Stimulated activated CD4-positive, alpha-beta T cell treated with anti-CD3 and anti-CD28 coated beads, Interleukin-1b, Interleukin-23, amount 100 ng/mL, for 48 hours (primary cell): ENCODE measurements around the gene S100PBP.
"Not testable (repeated sequence)": the region's sequence is repeated elsewhere in the genome, so short reads cannot be mapped to it uniquely, and the experiment has no call there.

Experiments
- DNase-seq: peaks from one replicate; pipeline ENCODE4 v3.0.0-alpha.2; 2020

Gene S100PBP

DNA sequence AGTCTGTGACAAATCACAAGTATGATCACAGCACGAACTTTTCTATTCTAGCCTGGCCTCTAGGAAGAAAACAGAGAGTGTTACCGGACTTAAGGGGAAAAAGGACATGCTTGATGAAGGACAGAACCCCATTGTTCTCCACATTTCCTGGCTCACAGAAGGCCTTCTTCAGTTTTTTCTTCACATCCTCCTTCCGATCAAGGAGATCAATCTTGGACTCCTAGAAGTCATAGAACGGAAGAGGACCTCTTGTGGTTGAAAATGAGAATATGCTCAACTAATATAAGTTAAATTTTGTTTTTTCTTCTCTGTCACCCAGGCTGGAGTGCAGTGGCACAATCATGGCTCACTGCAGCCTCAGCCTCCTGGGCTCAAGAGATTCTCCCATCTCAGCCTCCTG lies 30.6 kb upstream of the S100PBP start:
- DNase-seq, result no peak

DNA sequence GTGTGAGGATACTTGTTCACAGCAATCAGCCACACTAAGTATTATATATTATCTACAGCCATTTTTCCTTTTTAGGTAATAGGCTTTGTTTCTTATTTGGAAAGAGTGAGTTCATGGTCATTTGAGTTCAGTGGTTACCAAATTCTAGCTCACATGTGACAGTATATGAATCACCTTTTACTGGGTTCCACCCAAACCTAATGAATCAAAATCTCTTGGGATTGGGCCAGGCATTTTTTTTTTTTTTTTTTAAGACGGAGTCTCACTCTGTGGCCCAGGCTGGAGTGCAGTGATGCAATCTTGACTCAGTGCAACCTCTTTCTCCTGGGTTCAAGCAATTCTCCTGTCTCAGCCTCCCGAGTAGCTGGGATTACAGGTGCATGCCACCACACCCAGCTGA lies 28.1 kb upstream of the S100PBP start:
- DNase-seq, result not testable (repeated sequence)

DNA sequence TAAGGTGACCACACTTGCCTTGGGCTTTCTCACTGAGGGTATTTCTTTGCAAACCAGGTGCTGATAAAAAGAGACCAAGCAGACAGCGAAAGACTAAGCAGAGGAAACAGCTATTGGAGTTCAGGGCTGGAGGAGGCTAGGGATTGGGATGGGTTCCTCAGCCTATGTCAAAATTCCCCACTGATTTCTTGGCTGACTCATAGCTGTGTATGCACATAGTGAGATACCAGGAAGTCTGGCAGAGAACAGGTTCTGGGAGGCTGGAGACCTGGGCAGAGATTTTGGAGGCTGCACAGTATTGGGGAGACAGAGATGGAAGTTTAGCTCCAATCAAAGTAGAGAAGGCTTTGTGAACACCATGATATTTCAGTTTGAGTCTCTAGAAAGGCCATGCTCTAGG lies 25.6 kb upstream of the S100PBP start:
- no peak for DNase-seq

DNA sequence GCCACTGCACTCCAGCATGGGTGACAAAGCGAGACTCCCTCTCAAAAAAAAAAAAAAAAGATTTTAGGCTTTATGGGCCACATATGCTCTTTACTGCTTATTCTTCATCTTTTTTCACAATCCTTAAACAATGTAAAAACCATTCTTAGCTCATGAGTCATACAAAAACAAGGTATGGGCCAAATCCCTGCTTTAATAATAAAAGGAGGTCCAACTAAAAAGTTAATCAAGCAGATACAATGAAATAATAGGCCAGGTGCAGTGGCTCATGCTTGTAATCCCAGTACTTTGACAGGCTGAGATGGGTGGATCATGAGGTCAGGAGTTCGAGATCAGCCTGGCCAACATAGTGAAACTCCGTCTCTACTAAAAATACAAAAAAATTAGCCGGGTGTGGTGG lies 21.7 kb upstream of the S100PBP start:
- not testable (repeated sequence) for DNase-seq

DNA sequence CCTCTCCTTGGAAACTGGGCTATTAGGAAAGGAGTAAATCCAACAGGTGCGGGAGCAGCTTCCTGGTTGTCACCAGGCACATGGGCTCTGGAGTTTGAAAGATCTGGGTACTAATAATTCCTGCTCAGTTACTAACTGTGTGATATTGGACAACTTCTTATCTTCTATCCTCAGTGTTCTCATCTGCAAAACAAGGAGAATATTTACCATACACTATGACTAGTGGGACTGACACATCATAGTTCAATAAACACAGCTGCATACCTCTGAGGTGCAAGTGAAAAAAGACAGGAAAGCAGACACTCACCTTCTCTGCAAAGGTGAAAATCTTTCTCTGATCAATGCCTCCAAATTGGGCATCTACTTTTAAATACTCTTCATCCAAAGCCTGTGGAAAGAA lies 20.0 kb upstream of the S100PBP start:
- no peak for DNase-seq

DNA sequence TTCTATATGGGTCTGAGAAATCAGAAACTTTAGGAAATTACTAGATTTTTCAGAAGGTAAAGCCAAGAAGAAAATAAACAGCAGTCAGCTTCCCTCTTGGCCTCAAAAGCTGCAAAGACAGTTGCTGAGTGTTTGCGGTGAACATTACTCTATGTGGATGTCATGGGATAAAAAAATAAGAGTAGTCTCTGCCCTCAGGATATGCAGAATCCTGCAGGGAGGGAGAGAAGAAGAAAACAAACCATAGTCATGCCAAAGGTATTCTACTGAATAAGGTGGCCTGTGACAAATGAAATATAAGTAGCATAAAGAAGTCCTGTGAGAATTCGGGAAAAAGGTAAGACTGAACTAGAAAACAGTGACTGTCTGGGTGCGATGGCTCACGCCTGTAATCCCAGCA lies 19.3 kb upstream of the S100PBP start:
- DNase-seq, result no peak

DNA sequence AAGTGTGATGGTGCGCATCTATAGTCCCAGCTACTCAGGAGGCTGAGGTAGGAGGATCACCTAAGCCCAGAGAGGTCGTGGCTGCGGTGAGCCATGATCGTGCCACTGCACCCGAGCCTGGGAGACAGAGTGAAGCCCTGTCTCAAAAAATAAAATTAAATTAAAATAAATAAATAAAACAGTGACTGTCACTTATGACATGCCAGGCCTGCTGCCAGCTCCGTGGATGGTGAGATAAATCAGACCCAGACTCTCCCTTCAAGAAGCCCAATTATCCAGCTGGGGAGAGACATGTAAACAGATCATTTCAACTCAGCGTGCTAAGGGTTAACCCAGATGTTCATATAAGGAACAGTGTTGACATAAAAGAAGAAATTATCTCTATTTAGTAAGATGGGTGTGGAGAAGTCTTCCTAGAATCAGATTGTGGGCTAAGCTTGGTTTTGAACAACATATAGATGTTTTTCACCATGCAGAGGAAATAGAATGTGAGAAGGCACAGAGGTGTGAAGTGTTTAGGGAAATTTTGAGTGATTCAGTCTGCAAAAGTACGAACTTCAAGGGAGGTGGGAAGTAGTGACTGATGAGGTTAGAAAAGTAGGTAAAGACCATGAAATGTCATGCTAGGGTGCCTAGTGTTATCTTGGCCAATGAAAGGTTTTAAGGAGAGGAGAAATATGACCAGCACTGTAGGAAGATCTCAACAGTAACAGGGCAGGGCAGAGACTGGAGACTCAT lies 18.6 kb upstream of the S100PBP start:
- no peak for DNase-seq

DNA sequence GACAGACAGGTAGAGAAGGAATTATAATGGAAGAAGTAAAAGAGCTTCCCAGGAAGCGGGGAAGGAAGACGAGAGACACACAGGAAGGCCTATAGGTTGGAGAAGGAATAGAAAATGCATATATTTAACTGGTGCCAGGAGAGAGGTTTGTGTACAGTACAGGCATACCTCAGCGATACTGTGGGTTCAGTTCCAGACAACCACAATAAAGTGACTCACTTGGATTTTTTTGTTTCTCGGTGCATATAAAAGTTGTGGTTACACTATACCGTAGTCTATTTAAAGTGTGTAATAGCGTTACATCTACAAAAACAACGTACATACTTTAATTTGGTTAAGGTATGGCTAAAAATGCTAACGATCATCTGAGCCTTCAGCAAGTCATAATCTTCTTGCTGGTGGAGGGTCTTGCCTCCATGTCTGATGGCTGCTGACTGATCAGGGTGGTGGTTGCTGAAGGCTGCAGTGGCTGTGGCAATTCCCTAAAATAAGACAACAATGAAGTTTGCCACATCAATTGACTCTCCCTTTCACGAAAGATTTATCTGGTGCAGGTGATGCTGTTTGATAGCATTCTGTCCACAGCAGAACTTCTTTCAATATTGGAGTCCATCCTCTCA lies 16.2 kb upstream of the S100PBP start:
- DNase-seq, result peak; percentile 53

DNA sequence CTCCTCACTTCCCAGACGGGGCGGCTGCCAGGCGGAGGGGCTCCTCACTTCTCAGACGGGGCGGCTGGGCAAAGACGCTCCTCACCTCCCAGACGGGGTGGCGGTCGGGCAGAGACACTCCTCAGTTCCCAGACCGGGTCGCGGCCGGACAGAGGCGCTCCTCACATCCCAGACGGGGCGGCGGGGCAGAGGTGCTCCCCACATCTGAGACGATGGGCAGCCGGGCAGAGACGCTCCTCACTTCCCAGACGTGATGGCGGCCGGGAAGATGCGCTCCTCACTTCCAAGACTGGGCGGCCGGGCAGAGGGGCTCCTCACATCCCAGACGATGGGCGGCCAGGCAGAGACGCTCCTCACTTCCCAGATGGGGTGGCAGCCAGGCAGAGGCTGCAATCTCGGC lies 13.0 kb upstream of the S100PBP start:
- DNase-seq, result not testable (repeated sequence)

DNA sequence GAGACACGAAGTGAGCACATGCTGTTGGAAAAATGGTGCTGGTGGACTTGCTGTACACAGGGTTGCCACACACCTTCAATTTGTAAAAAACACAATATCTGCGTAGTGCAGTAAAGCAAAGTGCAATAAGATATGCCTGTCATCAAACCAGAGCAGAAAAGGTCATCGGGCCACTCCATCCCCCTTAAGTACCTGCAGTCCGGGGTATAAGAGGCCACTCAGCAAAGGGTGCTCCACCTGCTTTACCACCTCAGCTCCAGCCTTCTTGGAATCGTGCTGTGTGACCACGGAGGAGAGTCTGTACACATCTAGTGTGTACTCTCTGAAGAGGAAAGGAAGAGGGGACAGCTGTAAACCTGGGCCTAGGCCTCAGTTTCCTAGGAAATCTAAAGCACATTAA lies 11.2 kb upstream of the S100PBP start:
- DNase-seq, result no peak

DNA sequence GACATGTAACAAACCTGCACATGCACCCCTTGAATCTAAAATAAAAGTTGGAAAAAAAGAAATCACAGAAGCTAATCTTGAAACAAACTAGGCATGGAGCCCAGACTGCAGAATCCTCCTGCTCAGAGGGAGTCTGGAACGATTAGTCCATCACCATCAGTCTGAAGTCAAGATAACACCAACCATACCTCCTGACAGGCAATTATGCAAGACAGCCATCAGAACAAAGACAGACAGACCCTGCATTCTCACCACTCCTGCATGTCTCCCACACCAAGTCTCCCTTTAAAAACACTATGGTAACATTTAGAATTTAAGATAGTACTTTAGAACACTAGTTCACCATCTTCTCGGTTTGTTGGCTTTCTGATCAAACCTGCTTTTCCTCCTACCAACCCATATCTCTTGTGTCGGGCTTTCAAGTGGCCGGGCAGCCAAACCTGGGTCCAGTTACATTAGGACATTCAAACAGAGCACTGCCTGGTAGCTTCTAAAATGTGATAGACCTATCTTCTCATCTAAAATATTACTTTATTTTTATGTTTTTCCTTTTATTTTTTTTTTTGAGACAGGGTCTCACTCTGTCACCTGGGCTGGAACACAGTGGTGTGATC lies 10.4 kb upstream of the S100PBP start:
- DNase-seq, result no peak

DNA sequence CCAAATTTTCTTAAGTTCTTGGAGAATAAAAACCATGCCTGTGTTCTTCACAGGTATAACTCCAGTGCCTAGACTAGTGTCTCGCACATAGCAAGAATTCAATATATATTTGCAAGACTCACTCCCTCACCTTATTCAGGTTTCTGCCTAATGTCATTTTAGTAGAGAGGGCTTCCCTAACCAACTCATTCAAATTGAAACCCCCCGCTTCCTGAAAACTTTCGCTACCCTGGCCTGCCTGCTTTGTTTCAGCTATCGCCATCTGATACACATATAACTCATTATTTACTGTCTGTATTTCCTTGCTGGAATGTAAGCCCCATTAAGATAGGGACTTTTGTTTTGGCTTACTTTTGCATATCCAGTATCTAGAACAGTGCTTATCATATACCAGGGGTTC lies 8.9 kb upstream of the S100PBP start:
- DNase-seq, result no peak

DNA sequence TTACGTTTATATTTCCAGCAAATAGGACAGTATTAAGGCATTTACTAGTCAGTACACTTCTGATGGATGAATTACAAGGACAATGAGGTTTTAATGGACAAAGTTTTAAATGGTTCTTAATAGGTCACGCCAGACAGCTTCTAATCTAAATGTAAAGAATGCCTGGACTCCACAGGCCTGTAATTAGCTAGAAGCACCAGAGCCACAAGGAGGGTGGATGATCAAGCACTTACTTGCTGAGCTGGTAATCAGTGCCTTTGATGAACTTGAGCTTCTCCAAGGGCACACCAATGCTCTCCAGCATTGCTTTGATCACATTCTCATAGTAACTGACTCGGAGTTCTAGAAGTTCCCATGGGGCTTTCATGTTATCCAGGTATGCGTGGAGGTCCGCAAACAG lies 7.1 kb upstream of the S100PBP start:
- DNase-seq, result no peak

DNA sequence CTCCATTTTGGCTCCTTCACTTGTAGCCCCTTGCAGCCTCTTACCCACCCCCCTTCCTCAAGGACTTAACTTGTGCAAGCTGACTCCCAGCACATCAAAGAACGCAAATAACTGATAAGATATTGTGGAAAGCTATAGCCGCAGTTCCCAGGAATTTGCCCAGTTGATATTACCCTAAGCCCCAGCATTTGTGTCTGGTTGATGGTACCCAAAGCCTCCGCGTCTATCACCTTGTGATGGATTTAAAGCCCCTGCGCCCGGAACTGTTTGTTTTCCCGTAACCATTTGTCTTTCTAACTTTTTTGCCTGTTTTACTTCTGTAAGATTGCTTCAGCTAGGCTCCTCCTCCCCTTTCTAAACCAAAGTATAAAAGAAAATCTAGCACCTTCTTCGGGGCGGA lies 6.2 kb upstream of the S100PBP start:
- DNase-seq, result no peak

DNA sequence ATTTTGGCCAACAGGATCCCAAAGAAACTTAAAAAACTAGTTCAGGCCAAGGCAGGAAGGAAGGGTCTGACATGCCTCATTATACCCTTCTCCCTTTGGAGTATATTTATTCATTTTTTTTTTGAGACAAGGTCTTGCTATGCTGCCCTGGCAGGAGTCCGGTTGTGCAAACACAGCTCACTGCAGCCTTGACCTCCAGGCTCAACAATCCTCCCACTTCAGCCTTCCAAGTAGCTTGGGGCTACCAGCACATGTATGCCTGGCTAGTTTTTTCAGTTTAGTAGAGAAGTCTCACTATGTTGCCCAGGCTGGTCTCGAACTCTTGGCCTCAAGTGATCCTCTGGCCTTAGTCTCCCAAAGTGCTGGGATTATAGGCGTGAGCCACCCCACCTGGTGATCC lies 5.5 kb upstream of the S100PBP start:
- no peak for DNase-seq

DNA sequence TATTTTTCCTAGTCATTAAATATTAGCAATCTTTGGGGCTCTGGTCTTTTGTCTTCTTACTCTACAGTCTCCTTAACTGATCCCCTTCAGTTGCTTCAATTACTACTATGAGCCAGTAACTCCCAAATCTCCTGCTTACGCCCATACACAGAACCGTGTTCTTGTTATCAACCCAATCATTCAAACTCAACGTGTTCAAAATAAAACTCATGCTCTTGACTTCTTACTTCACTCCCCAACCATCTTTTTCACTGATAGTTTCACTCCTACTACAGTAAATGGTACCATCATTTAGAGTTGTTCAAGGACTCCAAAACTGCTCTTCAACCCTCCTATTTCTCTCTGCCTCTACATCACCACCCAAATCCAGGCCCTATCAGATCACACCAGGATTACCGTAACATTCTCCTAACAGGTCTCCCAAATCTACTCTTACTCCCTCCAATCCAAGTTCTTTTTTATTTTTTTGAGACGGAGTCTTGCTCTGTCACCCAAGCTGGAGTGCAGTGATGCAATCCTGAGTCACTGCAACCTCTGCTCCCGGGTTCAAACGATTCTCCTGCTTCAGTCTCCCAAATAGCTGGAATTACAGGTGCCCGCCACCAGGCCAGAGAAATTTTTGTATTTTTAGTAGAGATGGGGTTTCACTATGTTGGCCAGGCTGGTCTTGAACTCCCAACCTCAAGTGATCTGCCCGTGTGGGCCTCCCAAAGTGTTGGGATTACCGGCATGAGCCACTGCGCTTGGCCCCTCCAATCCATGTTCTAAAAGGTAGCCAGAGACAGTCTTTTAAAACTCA lies 3.3 kb upstream of the S100PBP start:
- DNase-seq, result no peak

DNA sequence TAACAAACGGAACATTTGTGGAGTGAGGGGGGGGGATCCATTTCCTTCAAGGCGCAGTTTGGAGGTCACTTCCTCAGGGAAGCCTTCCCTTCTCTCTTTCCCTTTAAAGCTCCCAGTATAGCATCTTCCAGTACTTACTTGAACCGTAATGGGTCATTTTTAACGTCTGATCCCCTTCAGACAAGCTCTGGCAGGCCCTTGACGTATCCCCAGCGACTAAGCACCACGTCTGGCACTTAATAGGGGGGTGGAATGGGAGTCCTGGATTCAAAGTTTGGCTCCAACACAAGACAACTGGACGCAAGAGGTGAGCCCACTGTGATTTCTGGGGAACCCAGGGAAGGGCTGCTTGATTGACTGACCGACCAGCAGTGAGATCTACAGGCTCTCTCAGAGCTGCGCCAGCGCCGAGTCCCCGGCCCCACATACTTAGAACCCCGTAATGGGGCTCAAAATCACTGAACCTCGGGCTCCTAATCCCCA lies 736 bp upstream of the S100PBP start:
- DNase-seq, result no peak

DNA sequence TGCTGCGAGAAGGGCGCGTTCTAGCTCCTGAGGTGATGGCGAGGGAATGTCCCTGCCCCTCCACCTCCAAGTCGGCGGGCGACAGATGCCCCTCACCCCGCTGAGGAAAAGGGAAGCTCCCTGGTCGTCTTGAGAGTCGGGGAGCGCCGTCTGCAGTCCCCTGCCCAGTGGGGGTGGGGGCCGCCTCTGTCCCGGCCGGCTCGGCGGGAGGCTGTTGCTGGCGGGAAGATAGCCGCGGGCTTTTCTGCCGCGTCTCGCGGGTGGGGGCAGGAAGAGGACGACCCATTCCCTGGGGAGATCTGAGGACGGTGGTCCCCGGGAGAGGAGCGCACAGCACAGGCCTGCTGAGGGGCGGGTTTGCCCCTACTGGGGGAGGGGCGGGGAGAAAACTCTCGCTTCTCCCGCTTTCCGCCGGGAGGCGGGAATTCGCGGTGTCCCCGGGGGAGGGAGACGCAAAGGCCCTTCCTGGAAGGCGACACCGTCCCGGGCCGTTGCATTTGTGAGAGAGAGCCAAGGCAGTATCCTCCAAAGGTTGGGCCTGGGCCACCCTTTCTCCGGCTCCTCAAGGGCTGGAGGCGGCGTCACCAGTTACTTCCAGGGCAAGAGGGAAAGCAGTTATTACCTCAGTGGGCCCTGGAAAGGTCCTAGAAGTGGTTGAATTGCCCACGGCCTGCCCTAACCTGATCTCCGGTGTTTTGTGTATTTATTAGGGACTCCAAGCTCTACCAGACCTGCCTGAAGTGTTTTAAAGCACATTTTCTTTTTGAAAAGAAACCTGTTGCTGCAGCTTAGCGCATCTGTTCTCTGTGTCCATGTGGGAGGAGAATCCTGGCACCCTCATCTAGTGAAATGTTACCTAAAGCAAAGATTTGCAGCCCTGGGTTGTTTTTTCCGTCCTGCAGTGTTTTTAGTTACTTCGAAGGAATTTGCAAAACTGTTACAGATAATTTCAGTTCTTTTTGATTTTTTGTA lies 648 bp downstream of the S100PBP start:
- peak; percentile 34 for DNase-seq

DNA sequence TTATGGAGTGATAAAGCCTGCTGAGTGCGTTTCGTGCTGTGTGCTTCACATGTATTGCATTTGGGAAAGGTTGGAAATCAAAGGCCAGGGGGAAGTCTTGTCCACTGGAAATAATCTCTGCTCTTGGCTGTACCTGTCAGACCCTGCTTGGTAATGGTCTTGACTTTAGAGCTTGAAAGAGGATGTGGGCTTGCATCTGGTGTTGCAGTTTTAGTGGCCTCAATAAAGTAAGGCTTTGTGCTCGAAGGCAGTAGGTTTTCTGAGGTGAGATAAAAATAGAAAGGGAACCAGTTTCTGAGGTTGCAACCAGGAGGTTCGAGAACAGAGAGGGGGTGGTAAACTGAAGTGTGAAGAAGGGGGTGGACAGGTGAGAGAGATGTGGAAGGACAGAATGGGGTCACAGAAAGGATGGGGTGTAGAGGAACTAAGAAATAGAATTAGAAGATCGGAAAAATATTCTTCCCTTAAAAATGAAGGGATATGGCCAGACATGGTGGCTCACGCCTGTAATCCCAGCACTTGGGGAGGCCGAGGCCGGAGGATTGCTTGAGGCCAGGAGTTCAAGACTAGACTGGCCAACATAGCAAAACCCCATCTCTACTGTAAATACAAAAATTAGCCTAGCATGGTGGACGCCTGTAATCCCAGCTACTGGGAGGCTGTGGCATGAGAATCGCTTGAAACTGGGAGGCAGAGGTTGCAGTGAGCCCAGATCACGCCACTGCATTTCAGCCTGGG lies 1.5 kb downstream of the S100PBP start:
- no peak for DNase-seq

DNA sequence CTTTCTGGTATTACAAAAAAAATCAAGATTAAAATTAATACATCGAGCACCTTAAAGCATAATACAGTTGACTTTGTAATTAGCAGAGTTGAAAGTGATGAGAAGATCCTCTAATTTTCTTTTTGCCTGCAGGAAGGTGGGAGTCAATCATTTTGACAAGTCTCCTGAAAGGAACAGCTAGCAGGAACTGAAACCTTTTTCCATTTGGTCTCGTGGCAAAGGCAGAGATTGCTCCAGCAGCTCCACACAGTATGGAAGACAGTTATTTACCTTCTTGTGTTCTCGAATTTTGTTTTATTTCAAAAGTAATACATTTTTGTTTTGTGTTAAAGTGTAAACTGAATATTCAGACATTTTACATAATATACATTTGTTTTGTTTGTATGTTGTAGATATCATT lies 7.7 kb downstream of the S100PBP start:
- DNase-seq, result no peak

DNA sequence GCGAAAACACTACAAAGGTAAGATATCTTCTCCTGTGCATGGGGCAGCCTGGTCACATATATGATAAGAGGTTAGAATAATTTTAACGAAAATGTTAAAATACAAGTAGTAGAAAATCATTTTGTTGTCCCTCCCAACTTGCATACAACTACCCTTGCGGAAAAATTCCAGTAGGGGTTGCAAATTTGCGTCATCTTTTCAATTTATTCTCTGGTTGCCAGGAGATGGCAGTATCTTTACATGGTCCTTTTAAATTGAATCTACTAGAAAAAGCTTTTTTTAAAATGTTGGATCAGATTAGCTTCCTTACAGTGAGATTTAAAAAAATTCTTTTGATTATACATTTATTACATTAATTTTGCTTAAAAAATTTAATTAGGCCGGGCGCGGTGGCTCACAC lies 10.9 kb downstream of the S100PBP start:
- no peak for DNase-seq
